Fibroblast of skin of right biceps (primary cell): ENCODE results near the gene VSTM4.

ENCODE experiments used
- DNase-seq: peaks from one replicate; pipeline ENCODE4 v3.0.0-alpha.2; 2013

VSTM4 gene

DNA sequence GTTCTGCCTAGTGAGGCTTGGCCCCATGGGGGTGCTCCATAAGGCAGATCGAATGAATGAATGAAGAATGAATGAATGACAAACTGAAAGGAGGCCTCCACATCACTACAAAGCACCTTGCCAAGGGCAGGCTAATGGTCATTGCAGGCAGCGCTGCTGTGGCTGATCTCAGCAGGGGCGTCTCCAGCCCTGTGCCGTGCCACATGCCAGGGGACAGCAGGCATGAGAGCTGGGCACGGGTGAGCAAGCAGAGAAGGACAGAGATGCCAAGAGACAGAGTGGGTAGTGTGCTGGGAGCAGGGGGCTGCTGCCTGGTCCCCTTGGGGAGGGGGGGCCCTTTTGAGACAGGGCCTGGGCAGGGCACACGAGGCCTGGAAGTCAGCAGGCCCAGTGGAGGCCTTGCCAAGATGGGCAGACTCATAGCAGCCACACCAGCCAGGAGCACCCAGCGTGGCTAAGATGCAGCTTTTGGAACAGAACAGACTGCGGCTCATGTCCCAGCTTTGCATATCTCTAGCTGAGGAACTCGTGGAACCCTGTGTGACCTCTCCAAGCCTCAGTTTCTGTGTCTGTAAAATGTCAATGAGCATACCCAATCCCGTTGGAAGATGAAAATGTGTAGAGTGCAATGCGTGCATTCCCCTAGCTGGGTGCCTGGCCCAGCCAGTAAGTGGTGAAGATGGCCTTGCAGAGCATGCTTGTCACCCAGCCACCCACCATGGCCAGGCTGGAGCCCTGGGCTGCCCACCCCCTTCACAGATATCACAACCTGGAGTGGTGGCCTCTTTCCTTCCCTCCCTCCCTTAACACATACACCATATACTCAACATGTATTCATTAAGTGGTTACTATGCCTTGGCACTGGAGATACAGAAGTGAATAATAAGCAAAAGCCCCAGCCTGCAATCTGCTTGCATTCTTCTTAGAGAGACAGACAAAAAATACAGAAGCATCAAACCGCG, 114.6 kb downstream of the VSTM4 start:
- DNase-seq = no peak

DNA sequence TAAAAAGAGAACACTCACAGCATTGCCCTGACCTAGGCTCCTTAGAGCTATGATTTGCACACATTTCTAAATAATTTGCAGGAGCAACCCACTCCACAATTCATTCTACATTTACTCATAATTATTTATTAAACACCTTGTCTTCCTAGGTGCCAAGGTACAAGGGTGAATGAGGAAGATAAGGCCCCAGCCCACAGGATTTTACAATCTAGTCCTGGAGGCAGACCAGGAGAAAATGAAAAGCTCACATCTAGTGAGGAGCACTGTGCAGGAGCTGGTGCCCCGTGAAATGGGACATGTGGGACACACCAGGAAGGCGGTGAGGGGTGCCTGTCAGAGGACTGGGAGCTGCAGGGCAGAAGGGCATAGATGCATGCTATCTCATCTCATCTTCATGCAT, 116.0 kb downstream of the VSTM4 start:
- DNase-seq = no peak

DNA sequence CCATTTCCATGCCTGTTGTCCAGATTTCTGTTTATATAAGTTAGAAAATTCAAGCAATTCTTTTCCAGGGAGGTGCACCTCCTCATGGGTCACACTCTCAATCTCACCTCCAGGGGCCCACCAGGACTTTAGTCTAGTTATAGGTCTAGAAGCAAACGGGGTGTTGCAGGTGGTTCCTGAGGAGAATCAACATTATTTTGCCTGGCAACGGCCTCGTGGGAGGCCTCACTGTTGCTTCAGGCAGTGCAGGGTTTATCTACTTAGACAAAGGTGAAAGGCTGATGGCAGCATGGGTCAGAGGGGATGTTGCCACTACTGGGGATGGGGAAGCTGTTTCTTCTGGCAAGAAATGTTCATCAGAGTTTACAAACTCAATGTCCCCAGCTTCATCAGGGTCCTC, 119.0 kb downstream of the VSTM4 start:
- DNase-seq = no peak

DNA sequence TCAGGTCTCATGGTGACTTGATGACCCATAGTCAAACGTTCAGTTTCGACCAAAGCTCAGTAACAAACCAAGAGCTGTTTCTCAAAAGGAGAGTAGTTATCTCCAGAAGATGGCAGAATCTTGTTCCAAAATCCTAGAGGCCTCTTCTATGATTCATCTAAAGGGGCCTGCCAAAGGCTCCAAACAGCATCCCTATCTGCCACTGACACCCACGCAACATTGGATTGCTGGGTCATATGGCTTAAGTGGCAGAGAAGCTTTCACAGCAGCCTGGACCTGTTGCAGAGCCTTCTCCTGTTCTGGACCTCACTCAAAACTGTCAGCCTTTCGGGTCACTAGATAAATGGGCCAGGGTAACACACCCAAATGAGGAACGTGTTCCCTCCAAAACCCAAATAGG, 121.7 kb downstream of the VSTM4 start:
- DNase-seq = no peak

DNA sequence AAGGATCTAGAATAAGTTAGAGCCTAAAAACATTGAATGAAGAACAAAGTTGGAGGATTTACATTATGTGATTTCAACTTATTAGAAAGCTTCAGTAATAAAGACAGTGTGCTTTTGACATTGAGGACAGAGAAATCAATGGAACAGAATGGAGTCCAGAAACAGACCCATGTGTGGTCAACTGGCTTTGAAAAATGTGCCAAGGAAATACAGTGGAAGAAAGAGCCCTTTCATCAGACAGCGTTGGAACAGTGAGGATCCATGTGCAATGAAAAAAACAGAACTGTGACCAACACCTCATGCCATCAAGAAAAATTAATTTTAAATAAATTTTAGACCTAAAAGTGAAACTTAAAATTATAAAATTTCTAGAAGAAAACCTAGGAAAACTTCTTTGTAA, 125.1 kb downstream of the VSTM4 start:
- DNase-seq = no peak

DNA sequence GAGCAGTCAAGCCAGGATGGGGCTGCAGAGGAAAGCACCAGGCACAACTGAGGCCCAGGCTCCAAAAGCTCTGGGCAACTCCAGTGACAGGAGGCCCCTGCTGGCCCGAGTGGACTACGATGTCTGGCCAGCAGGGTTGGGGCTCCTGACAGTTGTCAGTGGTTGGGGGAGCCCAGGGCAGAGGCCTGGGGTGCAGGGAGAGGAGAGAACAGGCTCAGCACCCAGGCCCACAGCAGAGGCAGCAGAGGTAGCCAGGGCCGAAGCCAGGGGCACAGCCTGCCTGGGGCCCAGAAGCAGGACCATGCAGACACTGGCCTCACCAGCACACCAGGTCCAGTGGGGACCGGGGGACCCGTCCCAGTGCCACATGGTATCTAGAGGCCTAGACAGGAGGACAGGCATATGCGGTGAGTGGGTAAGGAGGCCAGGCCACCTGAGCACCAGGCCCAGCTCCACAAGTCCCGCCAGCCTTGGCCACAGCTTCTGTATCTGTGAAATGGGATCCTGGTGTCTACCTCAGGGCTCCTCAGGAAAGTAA, 129.6 kb downstream of the VSTM4 start:
- no peak for DNase-seq

DNA sequence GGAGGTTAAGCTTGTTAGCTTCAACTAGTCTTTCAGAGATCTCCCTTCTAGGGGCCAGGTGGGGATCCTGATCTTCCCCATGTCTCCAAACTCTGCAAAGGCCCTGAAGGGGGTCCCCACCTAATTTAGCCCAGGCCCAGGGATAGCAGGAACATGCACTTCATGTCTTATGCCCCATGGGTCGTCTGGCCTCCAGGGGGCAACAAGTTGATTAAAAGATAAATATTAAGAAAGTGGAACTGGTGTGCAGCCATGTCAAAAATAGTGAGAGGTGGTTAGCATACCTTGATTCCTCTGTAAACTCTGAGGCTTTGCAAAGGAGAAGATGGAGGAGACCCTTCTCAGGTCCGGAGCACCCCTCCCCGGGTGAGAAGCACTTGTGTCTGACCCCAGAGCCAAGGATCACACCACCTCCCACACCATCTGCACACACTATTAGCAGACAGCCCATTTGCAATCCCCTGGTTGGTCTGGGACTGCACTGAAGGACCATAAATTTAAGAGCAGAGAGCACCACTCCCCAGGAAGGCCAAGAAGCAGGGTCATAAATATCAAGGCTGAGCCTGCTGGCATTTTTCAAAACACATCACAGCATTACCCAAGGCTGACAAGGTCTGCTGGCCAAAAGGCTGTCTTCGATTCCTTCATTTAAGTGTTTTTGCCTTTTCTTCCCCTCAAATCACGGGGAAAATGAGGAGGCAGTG, 131.5 kb downstream of the VSTM4 start:
- DNase-seq = no peak

DNA sequence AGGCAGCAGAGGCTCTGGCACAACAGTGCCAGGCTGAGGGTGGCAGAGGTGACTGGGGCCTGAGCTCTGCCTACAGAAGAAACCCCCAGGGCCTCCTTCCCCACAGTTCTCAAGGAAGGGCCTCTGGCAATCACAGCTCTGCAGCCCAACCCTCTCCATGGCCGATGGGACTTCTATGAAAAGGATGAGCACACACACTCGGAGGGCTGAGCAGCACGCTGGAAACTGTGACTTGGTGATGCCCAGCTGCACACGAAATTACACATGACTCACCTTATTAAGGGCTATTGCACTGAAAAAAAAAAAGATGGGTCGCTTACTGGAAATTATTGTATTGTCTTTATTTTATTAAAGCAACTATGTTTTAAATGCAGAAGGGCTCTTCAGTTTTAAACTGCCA, 132.7 kb downstream of the VSTM4 start:
- DNase-seq = no peak

DNA sequence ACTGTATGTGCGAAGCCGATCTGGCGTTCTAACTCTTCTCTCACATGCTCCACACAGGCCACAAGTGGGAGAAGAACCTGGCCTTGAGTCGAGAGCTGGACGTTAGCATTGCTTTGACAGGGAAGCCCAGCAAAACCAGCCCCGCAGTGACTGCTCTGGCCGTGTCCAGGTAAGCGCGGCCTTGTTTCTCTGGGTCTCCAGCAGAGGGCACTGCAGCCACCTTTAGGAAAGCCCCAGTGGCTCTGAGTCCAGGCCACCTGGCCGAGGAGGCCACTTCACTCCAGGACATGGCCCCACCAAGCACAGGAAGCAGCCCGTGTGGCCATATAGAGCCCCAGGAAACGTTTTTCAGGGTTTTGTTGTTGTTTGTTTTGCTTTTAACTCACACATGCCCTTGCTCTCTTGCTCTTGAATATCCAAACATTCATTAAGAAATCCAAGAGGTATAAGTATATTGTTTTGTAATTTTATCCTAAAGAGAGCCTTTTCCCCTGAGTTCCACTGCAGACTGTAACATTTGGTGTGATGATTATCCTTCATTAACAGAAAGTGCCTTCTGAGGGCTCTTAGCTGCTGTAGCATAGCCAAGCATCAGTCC, 133.9 kb downstream of the VSTM4 start:
- peak; percentile 22 for DNase-seq

DNA sequence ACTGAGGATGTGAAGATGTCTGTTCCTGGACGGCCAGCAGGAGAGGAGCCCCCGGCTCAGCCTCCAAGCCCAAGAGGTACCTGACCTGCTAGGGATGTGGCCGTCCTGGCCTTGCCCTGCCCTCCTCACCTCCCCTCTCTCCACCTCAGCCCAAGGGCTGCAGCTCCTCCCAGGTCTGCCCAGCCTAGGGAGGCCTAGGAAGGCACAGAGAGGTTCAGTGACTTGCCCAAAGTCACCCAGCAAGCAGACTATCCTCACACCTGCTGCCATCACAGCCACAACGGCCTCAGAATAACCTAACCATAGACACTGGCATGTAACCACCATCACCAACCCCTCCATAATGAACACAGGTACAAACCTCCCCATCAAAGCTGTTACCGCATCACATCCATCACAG, 137.0 kb downstream of the VSTM4 start:
- DNase-seq = no peak

DNA sequence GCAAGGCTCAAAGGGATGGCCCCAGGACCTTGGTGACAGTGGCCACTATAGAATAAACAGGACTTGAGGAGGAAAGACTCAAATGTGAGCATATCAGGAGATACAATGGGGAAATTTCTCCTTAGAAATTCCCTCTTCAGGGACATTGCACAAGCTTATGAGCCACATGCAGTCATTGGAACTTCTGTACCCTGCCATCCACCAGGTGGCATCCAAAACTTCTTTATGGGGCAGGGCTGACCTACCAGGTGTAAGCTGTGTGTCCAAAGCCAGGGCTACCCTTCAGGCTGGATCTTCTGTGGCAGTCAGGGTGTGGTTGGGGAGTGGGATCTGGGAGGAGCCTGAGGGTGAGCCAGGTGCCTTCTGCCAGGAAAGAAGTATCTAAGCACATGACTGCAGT, 139.1 kb downstream of the VSTM4 start:
- peak; percentile 3 for DNase-seq

DNA sequence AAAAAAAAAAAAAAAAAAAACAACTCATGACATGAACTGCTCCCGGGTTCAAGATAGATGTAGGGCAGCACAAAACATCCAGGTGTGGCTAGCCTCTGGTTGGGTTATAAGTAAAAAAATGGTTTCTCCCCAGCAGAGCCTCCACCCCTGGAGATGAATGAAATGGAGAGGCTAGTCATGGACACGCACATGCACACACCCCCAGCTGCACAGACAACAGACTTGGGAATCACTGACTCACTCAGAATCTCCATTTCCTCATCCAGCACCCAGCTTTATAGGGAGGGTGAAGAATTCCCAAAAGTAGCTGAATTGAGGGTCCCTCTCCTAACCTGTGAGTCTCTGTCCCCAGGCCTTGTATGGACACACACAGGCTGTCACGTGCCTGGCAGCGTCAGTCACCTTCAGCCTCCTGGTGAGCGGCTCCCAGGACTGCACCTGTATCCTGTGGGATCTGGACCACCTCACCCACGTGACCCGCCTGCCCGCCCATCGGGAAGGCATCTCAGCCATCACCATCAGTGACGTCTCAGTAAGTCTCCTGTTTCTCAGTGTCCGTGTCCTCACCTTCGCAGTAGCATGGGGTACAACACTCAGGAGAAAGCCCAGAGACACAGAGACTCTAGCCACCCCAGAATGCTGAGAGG, 140.7 kb downstream of the VSTM4 start:
- no peak for DNase-seq

DNA sequence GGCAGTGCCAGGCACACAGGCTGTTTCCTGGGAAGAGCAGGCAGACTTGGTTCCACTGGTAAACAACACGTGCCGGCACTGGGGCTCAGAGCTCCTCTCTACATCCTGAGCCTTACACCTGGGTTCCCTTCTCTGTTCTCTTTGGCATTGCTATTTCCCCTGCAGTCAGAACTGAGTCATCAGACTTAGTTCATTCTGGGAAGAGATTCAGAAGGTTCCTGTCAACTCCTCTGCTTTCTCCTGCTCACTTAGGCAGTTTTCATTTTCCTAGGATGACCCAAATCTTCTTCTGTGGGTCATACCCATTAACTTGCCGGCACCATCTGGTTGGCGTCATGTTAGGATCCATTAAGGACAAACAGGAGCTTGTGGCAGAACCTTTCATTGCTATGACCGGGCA, 142.3 kb downstream of the VSTM4 start:
- DNase-seq = no peak

DNA sequence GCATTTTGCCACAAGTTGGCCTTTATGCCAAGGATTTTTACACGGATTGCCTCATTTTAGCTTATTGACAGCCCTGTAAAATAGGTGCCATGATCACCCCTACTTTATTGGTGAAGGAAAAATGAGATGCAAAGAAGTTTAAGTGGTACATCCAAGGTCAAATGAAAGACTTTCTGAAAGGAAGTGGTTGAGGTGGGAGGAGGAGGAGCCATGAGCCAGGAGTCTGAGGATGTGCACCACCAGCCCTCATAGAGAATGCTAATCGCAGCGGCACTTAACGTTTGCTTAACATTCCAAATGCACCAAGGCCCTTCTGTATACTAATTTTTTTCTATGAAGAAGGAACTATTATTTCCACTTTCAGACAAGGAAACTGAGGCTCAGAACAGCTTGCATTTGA, 144.7 kb downstream of the VSTM4 start:
- DNase-seq = no peak

DNA sequence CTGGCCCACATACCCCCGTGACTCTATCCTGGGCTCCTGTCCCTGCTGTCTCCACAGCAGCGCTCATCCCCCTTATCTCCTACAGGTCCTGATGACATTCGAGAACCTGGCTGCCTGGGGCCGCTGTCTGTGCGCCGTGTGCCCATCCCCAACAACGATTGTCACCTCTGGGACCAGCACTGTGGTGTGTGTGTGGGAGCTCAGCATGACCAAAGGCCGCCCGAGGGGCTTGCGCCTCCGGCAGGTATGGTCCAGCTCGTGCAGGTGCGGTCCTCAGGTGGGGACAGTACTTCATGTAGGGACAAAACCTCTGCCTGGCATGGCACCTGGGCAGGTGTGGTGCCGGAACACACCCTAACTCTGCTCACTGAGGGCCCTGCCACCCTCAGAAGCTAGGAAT, 145.3 kb downstream of the VSTM4 start:
- no peak for DNase-seq

DNA sequence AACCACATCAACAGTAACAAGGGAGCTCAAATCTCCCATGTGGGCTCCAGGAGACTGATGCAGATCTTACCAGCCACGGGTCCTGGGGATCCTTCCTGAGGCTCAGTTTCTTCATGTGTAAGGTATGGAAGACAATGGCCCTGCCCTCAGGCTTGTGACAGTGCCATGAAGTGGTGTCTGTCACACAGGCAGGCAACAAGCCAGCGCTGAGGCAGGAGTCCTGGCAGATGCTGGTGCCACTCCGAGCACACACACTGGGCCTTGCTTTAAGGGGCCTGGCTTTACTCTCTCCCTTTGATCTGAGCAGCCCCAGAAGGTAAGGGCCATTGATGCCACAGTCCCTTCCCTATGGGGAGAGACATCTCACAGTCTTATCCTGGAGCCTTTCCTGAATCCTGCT, 147.3 kb downstream of the VSTM4 start:
- no peak for DNase-seq

DNA sequence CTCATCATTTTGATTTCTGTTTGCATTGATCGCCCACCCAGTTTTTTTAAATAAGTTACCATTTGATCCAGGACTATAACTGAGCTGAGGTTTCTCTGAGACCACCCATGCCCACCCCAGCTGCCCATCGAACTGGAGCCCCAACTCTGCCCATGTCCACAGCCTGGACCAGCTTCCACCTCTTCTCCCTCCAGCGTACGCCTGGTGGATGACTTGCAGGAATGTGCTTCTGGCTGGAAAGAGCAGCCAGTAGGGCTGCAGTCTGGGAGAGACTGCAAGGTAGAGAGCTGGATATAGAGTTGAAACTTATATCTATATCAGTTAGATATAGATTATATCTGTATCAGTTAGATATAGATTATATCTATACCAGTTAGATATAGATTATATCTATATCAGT, 149.9 kb downstream of the VSTM4 start:
- no peak for DNase-seq
